NCI-H2227 (cell line): ENCODE data around the gene NAT14.

Source experiments
- DNase-seq: peaks from one replicate; lab custom pipeline; 2025; ENCODE audit not compliant: unreplicated experiment; lab: John Stamatoyannopoulos, UW

NAT14 gene

DNA sequence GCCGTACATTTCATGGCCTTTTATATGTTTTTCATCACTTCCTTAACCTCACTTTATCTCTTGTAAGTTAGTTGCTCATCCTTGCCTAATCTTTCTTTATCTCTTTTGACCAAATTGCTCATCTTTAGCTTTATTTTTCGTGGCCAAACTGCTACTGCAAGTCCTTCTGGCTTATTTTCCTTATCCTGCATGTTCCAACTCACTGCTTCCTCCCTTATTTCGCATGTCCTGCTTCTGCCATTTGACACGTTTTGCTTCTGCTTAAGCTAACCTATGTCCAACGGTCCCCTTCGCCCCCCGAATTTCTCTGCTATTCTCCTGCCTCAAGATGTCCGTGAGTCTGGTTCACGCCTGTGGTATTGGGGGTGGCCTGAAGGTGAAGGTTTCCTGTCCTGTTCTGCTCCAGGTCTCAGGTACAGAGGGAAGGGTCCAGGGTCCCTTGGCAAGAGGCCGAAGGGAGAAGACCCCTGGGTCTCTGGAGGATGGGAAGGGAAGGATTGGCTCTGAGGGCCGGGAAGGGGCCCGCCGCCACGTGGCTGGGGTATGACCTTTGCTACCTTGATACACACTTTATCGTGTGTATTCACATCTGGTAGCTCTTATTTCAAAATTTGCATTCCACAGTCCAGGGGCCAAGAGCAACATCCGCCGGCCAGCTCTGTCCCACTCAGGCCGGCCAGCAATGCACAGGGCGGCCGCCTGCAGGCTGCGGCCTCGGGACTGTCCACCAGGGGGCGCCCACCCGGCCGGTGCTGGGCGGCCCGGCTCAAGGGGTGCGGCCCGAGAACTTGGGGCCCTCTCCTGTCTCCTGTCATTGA, 17.5 kb upstream of the NAT14 start:
- no peak for DNase-seq

DNA sequence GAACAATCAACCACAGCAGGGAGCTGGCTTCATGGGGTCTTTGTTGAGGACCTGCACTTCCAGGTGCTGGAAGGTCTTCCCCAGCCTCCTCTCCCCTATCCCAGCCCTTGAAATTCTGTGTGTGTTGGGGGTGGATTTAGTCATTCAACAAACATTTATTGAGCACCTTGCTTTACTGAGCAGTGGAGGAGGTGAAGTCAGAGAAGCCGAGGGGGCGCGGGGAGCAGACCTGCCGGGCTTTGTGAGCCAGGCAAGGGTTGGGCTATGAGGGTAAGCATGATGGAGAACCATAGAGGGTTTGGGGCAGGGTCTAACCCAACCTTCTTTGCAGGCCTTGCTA, 17.0 kb upstream of the NAT14 start:
- no peak for DNase-seq

DNA sequence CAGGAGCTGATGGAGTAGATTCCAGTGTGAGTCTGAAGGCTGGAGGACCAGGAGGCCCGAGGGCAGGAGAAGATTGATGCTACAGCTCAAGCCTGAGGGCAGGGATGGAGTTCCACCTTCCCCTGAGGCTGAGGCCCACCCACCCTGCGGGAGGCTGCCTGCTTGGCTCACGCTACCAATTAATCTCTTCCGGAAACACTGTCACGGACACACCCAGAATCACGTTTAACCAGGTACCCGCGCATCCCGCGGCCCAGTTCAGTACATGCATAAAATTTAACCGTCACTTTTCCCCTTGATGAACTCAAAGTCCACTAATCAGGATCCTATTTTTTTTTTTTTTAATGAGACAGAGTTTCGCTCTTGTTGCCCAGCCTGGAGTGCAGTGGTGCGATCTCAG, 13.7 kb upstream of the NAT14 start:
- no peak for DNase-seq

DNA sequence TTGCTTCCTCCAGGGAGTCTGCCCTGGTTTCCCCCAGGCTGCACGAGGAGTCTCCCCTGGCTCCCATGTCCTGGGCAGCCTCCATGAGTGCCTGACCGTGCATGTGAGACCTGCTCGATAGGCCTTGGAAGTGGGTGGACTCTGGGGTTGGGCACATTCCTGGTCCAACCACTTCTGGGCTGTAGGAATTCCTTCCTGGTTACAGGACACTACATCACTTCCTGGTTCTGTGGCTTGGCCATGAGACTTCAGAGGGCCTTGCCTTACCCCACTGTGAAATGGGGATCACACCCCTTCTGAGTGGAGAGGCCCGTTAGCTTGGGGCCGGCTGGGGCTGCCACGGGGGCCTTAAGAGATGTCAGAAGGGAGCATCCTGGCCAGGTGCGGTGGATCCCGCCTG, 12.5 kb upstream of the NAT14 start:
- DNase-seq: no peak

DNA sequence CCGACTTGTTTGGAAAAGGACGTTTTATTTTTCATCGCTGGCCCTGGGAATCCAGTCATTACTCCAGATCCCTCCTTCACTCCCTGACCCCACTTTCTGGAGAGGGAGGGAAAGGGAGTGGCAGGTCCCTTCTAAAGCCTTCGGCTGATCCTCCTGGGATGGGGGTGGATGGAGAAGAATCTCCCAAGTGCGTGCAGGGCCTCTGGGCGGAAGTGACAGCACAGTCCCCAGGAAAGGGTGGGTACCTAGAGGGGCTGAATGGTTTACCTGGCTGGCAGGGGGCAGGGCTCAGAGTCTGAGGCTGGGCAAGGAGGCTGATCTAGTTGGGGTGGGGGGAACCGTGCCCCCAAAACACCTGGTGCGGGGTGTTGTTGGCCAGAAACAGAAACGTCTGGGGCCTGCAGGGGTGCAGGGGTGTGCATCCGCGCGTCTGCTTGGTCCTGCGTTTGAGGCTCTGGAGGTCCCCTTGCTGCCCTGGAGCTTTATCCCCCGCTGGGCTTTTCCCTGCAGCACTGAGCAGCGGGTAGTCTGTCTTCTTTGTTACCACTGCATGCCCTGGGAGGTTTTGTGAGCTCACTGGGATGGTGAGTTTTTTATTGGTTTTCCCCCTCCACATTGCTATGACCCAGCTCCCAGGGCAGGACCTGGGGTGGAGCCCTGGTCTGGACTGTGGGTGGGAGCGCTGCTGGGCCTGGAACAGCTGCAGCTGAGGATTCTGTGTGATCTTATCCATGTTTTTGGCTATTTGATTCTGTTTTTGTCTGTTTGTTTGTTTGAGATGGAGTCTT, 11.6 kb upstream of the NAT14 start:
- DNase-seq: peak; percentile 64

DNA sequence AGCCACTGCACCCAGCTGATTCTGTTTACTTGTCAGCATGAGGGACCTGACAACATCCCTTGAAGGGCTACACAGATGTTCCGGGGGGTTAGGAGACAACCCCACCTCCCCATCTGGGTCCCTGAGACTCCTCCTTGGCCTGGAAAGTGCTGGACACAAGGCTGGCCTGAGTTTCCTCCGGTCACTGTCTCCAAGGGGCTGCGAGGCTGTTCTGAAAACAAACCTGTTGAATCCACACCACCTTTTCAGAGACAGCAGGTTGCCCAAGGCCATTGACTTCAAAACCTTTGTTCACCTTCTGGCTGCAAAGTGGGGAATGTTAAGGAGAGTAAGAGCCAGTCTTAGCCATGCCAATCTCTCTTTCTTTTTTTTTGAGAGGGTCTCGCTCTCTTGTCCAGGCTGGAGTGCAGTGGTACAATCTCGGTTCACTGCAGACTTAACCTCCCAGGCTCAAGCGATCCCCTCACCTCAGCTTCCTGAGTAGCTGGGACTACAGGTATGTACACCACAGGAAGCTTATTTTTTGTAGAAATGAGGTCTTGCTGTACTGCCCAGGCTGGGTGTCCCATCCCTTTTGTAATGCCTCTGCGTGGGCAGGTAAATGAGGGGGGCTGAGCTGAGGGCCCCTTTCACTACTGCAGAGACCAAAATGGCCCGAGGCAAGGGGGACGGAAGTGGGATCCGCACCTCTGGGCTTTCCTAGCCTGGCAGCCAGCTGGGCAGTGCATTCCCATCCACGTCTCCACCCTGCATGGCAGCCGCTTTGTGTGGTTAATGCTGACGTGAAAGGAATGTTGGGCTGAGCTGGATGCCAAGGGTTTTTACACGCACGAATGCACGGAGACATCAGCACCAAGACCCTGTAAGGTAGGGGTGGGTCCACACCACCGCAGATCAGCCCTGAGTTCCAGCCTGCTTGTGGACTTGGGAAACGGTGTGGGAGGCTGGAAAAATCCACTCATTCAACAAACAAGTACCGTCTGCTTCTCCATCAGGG, 10.4 kb upstream of the NAT14 start:
- no peak for DNase-seq

DNA sequence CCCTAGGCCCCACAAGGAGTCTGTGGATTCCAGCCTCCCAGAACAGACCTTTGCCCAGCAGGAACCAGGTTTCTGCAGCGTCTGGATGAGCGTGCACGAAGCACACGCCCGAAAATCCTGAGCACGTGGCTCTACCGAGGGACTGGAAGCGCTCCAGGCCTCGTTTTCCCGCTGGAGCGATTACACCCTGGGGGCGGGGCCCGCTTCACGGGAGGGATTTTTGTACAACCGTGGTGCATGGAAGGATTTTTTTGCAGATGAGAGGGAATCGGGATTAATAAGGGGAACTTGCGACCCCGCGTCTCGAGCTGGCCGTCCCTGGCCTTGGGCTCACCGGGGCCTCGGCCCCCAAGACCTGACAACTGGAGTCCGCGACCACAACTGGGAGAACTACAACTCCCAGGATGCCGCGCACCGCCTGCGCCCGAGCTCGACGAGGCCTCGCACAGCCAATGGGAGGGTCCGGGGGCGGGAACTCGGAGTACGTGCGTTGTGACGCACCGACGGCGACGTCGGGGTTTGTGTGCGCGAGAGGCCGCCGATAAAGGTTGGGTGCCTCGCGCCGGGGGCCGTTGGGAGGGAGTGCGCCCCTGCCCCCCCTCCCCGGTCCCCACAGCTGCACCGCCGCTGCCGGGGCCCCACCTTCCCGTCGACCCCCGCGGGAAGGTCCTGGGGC, 8.8 kb upstream of the NAT14 start, which contains the start of gene ZNF628:
Gene ZNF628, plus strand, starts transcription at position 518 of the 676 bp plus-strand sequence. CDS start 3,294 bp downstream, outside the sequence.
- DNase-seq: peak; percentile 100

DNA sequence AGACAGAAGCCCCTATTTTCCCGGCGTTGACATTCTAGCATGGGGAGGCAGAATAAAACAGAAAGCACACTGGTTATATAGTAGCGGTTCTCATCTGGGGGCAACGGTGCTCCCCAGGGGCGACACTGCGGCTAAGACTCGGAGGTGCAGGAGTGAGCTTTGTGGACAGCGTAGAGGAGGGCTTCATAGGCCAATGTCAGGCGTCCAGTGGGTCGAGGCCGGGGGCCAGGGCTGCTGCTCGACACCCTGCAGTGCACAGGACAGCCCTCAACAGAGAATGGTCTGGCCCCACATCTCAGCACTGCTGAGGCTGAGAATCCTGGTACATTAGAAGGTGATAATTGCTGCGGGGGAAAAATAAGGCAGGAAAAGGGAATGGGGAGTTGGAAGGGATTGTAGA, 7.1 kb upstream of the NAT14 start:
- no peak for DNase-seq

DNA sequence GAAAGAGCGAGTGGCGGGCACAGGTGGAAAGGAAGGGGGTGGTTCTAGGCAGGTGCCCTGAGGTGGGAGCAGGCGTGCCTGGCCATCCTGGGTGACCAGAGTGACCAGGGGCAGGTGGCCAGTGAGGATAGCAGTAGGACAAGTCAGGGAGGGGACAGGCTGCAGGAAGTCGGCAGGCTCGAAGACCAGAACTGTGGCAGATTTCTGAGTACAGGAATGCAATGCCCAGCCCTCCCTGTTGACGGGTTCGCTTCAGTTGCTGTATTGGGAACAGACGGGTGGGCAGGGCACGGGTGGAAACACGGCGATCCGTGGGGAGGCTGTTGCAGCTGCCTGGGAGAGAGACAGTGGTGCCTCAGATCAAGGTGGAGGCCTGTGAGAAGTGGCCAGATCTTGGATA, 6.6 kb upstream of the NAT14 start:
- DNase-seq: no peak

DNA sequence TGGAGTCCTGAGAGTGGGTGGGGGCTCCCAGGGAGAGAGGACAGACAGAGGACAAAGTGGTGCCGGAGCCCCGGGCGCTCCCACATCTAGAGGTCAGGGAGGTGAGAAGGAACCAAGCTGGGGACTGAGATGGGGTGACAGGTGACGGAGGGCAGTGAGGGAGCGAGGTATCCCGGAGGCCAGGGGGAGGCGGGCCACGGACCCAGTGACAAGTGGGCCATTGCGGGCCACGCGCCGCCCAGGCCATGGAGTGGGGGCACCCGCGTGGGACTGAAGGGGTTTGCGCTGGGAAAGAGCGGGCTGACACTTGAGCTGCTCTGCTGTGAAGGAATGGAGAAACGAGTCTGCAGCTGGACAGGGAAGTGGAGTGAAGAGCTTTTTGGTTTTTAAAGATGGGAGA, 5.9 kb upstream of the NAT14 start:
- DNase-seq: no peak

DNA sequence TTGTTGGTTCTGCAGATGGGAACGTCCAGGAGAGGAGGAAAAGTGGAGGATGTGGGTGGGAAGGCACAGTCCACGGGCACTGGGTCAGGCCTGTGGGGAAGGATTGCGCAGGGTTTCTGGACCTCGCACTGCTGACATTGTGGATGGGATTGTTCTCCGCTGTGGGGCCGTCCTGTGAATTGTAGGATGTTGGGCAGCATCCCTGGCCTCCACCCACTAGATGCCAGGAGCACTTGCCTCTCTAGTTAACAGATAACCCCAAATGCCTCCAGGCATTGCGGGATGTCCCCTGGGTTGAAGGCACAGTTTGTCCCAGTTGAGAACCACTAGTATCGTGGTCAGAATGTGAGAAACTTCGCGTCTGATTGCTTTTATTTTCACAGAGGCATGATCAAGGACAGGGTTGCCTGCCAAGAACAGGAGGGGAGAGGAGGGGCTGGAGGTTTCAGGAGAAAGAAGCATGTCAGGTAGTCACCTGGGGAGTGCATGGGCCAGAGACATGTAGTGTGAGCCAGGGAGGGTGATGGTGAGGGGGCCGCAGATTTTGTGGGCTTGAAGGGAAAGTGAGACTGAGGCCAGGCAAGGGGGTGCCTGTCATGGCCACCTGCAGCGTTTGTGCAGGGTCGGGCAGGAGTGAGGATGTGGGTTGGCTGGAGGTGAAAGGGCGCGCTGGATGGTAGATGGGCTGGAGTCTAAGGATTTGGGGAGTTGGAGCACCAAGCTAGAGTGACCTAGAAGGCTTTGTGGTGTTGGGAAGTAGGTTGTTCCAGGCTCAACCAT, 5.3 kb upstream of the NAT14 start:
- DNase-seq: no peak

DNA sequence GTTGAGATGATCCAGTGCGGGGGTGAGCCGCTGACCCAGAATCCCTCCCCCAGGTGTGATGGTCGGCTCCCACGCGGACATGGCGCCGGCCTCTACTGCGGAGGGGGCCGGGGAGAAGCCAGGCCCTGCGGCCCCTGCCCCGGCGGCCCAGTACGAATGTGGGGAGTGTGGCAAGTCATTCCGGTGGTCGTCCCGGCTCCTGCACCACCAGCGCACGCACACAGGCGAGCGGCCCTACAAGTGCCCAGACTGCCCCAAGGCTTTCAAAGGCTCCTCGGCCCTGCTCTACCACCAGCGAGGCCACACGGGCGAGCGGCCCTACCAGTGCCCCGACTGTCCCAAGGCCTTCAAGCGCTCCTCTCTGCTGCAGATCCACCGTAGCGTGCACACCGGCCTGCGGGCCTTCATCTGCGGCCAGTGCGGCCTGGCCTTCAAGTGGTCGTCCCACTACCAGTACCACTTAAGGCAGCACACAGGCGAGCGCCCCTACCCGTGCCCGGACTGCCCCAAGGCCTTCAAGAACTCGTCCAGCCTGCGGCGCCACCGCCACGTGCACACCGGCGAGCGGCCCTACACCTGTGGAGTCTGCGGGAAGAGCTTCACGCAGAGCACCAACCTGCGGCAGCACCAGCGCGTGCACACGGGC, 3.7 kb upstream of the NAT14 start:
- DNase-seq: no peak

DNA sequence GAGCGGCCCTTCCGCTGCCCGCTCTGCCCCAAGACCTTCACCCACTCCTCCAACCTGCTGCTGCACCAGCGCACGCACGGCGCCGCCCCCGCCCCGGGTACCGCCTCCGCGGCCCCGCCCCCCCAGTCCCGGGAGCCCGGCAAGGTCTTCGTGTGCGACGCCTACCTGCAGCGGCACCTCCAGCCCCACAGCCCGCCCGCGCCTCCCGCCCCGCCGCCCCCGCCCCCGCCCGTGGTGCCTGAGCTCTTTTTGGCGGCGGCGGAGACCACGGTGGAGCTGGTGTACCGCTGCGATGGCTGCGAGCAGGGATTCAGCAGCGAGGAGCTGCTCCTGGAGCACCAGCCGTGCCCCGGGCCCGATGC, 3.2 kb upstream of the NAT14 start:
- no peak for DNase-seq

DNA sequence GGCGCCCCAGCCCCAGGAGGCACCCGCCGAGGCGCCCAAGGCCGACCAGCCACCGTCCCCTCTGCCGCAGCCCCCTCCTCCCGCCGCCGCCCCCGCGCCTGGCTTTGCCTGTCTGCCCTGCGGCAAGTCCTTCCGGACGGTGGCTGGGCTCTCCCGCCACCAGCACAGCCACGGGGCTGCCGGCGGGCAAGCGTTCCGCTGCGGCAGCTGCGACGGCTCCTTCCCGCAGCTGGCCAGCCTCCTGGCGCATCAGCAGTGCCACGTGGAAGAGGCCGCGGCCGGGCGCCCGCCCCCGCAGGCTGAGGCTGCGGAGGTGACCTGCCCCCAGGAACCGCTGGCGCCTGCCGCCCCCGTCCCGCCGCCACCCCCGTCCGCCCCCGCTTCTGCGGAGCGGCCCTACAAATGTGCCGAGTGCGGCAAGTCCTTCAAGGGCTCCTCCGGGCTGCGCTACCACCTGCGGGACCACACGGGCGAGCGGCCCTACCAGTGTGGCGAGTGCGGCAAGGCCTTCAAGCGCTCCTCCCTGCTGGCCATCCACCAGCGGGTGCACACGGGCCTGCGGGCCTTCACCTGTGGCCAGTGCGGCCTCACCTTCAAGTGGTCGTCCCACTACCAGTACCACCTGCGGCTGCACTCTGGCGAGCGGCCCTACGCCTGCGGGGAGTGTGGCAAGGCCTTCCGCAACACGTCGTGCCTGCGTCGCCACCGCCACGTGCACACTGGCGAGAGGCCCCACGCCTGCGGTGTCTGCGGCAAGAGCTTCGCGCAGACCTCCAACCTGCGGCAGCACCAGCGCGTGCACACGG, 2.6 kb upstream of the NAT14 start:
- DNase-seq: no peak

DNA sequence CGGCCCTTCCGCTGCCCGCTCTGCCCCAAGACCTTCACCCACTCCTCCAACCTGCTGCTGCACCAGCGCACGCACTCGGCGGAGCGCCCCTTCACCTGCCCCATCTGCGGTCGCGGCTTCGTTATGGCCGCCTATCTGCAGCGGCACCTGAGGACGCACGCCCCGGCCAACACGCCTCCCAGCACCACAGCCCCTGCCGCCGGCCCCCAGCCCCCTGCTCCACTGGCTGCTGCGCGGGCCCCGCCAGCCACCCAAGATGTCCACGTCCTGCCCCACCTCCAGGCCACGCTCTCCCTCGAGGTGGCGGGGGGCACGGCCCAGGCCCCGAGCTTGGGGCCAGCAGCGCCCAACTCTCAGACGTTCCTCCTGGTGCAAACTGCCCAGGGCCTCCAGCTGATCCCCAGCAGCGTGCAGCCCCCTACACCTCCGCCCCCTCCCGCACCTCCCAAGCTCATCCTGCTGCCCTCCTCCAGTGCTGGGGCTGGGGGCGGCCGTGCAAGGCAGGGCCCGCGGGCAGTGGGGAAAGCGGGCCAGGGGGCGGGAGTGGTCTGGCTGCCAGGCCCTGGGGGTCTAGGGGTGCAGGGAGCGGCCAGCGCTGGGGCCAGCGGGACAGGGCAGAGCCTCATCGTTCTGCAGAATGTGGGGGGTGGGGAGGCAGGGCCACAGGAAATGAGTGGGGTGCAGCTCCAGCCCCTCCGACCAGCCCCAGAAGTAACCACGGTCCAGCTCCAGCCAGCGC, 1.9 kb upstream of the NAT14 start:
- DNase-seq: no peak

DNA sequence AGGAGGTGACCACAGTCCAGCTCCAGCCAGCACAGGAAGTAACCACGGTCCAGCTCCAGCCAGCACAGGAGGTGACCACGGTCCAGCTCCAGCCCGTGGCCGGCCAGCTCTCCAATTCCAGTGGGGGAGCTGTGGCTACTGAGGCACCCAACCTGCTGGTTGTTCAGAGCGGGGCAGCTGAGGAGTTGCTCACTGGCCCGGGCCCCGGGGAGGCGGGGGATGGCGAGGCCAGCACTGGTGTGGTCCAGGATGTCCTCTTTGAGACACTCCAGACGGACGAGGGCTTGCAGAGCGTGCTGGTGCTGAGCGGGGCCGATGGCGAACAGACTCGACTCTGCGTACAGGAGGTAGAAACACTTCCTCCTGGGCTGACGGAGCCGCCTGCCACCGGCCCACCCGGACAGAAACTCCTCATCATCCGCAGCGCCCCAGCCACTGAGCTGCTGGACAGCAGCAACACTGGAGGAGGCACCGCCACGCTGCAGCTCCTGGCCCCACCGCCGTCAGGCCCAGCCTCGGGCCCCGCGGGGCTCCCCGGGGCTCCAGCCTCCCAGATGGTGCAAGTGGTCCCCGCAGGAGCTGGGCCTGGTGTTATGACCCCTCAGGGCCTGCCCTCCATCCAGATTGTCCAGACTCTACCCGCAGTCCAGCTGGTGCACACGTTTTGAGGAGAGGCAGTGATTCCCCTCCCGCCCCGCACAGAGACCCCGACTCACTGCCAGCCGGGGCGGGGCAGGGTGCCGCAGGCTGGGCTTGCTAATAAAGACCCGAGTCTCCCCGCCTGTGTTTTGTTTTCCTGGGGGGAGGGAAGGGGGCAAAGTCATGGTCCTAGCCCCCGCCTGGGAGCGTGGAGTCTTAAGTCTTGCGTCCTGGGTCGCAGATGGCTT, 1.0 kb upstream of the NAT14 start:
- DNase-seq: no peak

DNA sequence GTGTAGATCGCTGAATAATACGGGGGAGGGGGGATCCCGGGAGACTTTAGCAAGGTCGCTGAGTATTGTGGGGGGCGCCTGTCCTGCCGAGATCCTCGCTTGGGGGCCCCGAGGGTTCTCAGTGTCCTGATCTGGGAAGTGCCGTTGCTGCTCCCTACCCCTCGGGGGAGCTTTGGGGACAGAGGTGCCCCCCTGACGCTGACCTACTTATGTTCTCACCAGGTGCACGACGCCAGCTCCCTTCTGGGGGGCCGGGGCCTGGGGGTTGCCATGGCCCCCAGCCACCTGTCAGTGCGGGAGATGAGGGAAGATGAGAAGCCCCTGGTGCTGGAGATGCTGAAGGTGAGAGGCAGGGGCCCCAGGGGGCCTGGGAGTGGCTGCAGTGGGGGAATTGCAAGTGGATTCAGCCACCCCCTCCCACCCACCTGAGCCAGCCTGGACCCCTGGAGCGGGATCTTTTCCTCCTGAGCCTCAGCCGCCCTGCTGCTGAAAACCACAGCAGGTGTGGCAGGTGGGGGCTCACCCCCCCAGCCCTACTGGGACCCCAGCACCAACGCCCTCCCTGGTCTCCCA, 537 bp downstream of the NAT14 start:
- peak; percentile 76 for DNase-seq
